ENCODE data around the gene DARS2.

The DARS2 gene

DNA sequence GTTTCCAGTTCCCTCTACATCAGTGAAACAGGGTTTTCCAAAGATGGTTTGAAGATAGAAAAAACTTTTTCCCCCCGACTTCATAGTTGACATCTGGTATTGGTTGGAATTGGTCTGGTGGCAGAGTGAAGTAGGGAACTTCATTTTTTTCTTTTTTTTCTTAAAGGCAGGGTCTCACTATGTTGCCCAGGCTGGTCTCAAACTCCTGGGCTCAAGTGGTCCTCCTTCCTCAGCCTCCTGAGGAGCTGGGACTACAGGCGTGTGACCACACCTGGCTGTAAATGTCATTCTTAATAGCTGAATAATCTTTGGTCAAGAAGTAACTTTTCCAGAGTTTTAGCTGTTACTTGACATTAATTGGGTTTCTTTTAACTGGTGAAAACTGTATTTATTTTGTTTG lies 65.4 kb downstream of the DARS2 start:
- Histone ChIP-seq H3K9me3 (ENCODE audit: low read length) (no peaks in the 10 kb centered on the region), H3K4me1 (ENCODE audit: insufficient read depth, low read length, severe bottlenecking) (no peaks in the 10 kb centered on the region), H3K4me2 (ENCODE audit: low read length) (no peak overlapping the region), H3K79me2 (ENCODE audit: insufficient read depth, low read length) (no peaks in the 10 kb centered on the region), H3K4me3 (ENCODE audit: low read depth, low read length, poor library complexity, severe bottlenecking) (no peak overlapping the region), H3K9me2 (ENCODE audit: low read depth, low read length) (no peaks in the 10 kb centered on the region), H4K20me1 (ENCODE audit: insufficient read depth, low read length) (no peaks in the 10 kb centered on the region), H3K27me3 (ENCODE audit: insufficient read depth, low read length) (no peaks in the 10 kb centered on the region), H3F3A (ENCODE audit: insufficient read depth, low read length) (no peaks in the 10 kb centered on the region), H3K9ac (ENCODE audit: low read length) (no peak overlapping the region), H2AFZ (ENCODE audit: low read length) (no peak overlapping the region), H3K27ac (ENCODE audit: low read depth, low read length, poor library complexity, severe bottlenecking) (no peak overlapping the region), H3K36me3 (ENCODE audit: insufficient read depth, low read length) (peaks cover 31% of the 10 kb centered on the region)
- TF ChIP-seq CTCF (IDR thresholded peaks at IDR 0.05; ENCODE audit: low read length): no peak
- no peak for TF ChIP-seq EZH2 (IDR thresholded peaks at IDR 0.05; ENCODE audit: borderline replicate concordance, low read length)

- no peaks in the 10 kb centered on the region for H3K27me3 ChIP-seq (ENCODE audit: insufficient read depth, low read length)
- no peaks in the 10 kb centered on the region for H4K20me1 ChIP-seq (ENCODE audit: insufficient read depth, low read length)
- H3F3A ChIP-seq (ENCODE audit: insufficient read depth, low read length): no peaks in the 10 kb centered on the region
- H3K4me3 ChIP-seq (ENCODE audit: low read depth, low read length, poor library complexity, severe bottlenecking): no peak overlapping the region
- no peaks in the 10 kb centered on the region for H3K79me2 ChIP-seq (ENCODE audit: insufficient read depth, low read length)
- TF ChIP-seq CTCF (IDR thresholded peaks at IDR 0.05; ENCODE audit: low read length) (no peak), EZH2 (IDR thresholded peaks at IDR 0.05; ENCODE audit: borderline replicate concordance, low read length) (no peak)
- no peak overlapping the region for H2AFZ ChIP-seq (ENCODE audit: low read length)
- H3K9me3 ChIP-seq (ENCODE audit: low read length): no peaks in the 10 kb centered on the region
- H3K36me3 ChIP-seq (ENCODE audit: insufficient read depth, low read length): peaks cover 5% of the 10 kb centered on the region; the same call in 1 of the 2 replicates
- no peaks in the 10 kb centered on the region for H3K9me2 ChIP-seq (ENCODE audit: low read depth, low read length)
- no peak overlapping the region for H3K9ac ChIP-seq (ENCODE audit: low read length)
- no peak overlapping the region for H3K27ac ChIP-seq (ENCODE audit: low read depth, low read length, poor library complexity, severe bottlenecking)
- H3K4me2 ChIP-seq (ENCODE audit: low read length): no peak overlapping the region
- no peaks in the 10 kb centered on the region for H3K4me1 ChIP-seq (ENCODE audit: insufficient read depth, low read length, severe bottlenecking)
Measured at GRCh38 chr1:173893611-173894010, 69.1 kb downstream of the DARS2 start.

DNA sequence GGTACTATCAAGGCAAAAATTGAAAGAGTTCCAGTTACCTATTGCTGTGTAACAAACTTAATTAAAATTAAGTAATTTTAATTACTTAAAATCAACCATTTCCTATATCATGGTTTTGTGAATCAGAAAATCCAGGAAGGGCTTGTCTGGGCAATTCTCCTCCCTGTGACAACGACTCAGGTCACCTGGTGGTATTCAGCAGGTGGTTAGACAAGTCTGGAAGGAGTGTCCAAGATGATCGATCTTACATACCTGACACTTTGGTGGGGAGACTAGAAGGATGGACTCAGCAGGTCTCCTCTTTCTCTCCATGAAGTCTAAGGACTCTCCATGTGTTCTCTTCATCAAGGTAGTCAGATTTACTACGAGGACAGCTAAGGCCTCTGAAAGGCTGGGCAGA lies 69.7 kb downstream of the DARS2 start:
- TF ChIP-seq EZH2 (IDR thresholded peaks at IDR 0.05; ENCODE audit: borderline replicate concordance, low read length) (no peak), CTCF (IDR thresholded peaks at IDR 0.05; ENCODE audit: low read length) (no peak)
- H3F3A ChIP-seq (ENCODE audit: insufficient read depth, low read length): no peaks in the 10 kb centered on the region

More for the DNA sequence above, 69.7 kb downstream of the DARS2 start:
- Histone ChIP-seq H3K4me3 (ENCODE audit: low read depth, low read length, poor library complexity, severe bottlenecking) (no peak overlapping the region), H4K20me1 (ENCODE audit: insufficient read depth, low read length) (no peaks in the 10 kb centered on the region), H3K27me3 (ENCODE audit: insufficient read depth, low read length) (no peaks in the 10 kb centered on the region), H3K27ac (ENCODE audit: low read depth, low read length, poor library complexity, severe bottlenecking) (no peak overlapping the region), H2AFZ (ENCODE audit: low read length) (no peak overlapping the region), H3K4me1 (ENCODE audit: insufficient read depth, low read length, severe bottlenecking) (no peaks in the 10 kb centered on the region), H3K4me2 (ENCODE audit: low read length) (no peak overlapping the region), H3K9me2 (ENCODE audit: low read depth, low read length) (no peaks in the 10 kb centered on the region), H3K79me2 (ENCODE audit: insufficient read depth, low read length) (no peaks in the 10 kb centered on the region), H3K9me3 (ENCODE audit: low read length) (no peaks in the 10 kb centered on the region), H3K36me3 (ENCODE audit: insufficient read depth, low read length) (0 out of 2 replicates have a peak, but pooled peaks cover 4% of the 10 kb centered on the region), H3K9ac (ENCODE audit: low read length) (no peak overlapping the region)

Measured in OCI-LY1 (cell line).